22Rv1 (cell line): ENCODE measurements around the gene CFAP46.

ENCODE experiments used
- ZFX ChIP-seq: fragments of 450-650 bp; IDR thresholded peaks from 2 replicates; pipeline ENCODE4 v1.6.1; 2017; ENCODE audit warnings: antibody characterized with exemption, borderline replicate concordance
- TF ChIP-seq, protein P1 (sequence below): fragments of 450-650 bp; IDR thresholded peaks from 2 replicates; pipeline ENCODE4 v1.5.1; 2017; ENCODE audit warnings: mild to moderate bottlenecking

DNA sequence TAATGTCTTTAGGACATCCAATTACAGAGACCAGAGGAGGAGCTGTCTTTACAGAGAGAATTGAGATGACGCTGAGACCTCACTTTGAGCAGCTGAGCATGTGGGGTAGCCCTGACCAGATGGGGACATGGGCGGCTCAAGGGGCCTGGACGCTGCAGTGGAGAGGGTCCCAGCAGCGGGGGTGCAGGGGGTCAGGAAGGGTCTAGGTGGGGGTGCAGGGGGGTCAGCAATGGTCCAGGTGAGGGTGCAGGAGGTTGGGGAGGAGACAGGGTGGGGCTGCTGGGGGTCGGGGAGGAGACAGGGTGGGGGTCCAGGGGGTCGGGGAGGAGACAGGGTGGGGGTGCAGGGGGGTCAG is 43.2 kb upstream of the CFAP46 start:
- TF ChIP-seq, protein P1, sequence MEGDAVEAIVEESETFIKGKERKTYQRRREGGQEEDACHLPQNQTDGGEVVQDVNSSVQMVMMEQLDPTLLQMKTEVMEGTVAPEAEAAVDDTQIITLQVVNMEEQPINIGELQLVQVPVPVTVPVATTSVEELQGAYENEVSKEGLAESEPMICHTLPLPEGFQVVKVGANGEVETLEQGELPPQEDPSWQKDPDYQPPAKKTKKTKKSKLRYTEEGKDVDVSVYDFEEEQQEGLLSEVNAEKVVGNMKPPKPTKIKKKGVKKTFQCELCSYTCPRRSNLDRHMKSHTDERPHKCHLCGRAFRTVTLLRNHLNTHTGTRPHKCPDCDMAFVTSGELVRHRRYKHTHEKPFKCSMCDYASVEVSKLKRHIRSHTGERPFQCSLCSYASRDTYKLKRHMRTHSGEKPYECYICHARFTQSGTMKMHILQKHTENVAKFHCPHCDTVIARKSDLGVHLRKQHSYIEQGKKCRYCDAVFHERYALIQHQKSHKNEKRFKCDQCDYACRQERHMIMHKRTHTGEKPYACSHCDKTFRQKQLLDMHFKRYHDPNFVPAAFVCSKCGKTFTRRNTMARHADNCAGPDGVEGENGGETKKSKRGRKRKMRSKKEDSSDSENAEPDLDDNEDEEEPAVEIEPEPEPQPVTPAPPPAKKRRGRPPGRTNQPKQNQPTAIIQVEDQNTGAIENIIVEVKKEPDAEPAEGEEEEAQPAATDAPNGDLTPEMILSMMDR, result no peak
- no peak for TF ChIP-seq ZFX
